VCaP (cell line): ENCODE results near the gene XPR1.
"Not testable (repeated sequence)": the region's sequence is repeated elsewhere in the genome, so short reads cannot be mapped to it uniquely, and the experiment has no call there.

Source experiments
- H3K27ac ChIP-seq: fragments of 450-650 bp; 2 replicates; pipeline ENCODE4 v1.5.1; 2017
- CTCF ChIP-seq: fragments of 450-650 bp; conservative IDR thresholded peaks from 2 replicates; pipeline ENCODE4 v1.5.1; 2017; ENCODE audit warnings: mild to moderate bottlenecking, moderate library complexity

XPR1 gene

GRCh38 chr1:180636138-180636537 is 4.3 kb downstream of the XPR1 start:
- no peak overlapping the region for H3K27ac ChIP-seq
- peak; percentile 36 for TF ChIP-seq CTCF

- no peak for TF ChIP-seq CTCF
- H3K27ac ChIP-seq = no peak overlapping the region
These were observed 8.0 kb downstream of the XPR1 start for GRCh38 chr1:180639871-180640270.

GRCh38 chr1:180640531-180640949 is 8.7 kb downstream of the XPR1 start:
- no peak for TF ChIP-seq CTCF
- no peak overlapping the region for H3K27ac ChIP-seq

GRCh38 chr1:180641662-180642061 is 9.8 kb downstream of the XPR1 start:
- TF ChIP-seq CTCF = no peak
- H3K27ac ChIP-seq = no peak overlapping the region

GRCh38 chr1:180642781-180643180 is 11.0 kb downstream of the XPR1 start:
- TF ChIP-seq CTCF = no peak
- H3K27ac ChIP-seq = no peak overlapping the region

GRCh38 chr1:180643693-180644092 is 11.9 kb downstream of the XPR1 start:
- TF ChIP-seq CTCF = no peak
- H3K27ac ChIP-seq = no peak overlapping the region; the same call in 1 of the 2 replicates

- no peak overlapping the region; the same call in 1 of the 2 replicates for H3K27ac ChIP-seq
- TF ChIP-seq CTCF = no peak
These were observed 12.8 kb downstream of the XPR1 start for GRCh38 chr1:180644526-180645192.

GRCh38 chr1:180645261-180645660 is 13.4 kb downstream of the XPR1 start:
- H3K27ac ChIP-seq = not testable (repeated sequence)
